Erythroblast (primary cell): ENCODE measurements around the gene GABBR2.
"Not testable (repeated sequence)": the region's sequence is repeated elsewhere in the genome, so short reads cannot be mapped to it uniquely, and the experiment has no call there.

Experiments
- DNase-seq, 2 experiments: peaks; one replicate each; lab custom pipeline; 2025; lab: John Stamatoyannopoulos, UW
- GATA1 ChIP-seq: IDR thresholded peaks from 2 replicates; pipeline ENCODE4 v1.6.1; 2011; ENCODE audit warnings: low read depth, mild to moderate bottlenecking, control low read depth, low read length, moderate library complexity
- POLR2A ChIP-seq: IDR thresholded peaks from 2 replicates; pipeline ENCODE4 v1.6.1; 2011; ENCODE audit warnings: mild to moderate bottlenecking, low read length

Gene GABBR2

DNA sequence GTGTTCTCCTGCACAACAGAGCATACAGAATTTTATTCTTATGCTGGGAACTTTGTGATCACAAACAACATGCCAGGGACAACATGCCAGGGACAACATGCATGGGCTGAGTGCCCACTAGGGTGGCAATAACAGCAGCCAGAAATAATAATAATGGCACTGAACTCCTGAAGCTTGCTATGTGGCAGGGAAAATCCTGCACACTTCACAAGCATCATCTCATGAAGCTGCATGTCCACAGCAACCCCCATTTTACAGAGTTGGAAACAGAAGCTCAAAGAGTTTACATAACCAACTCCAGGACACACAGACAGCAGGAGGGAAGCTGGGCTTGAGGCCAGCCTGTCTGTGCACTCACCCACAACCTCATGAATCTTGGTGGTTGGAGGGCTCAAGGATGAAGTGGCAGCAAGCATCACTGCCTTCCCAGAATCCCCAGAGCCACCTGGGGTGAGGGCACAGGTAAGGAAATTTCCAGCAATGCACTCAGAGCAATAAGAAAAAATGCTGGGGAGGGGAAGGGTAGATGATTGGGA is 111.4 kb downstream of the GABBR2 start:
- DNase-seq, result no peak
- TF ChIP-seq GATA1 (no peak), POLR2A (no peak)

- TF ChIP-seq GATA1 (no peak), POLR2A (no peak)
- DNase-seq, result no peak
These were observed 112.2 kb downstream of the GABBR2 start for GRCh38 chr9:98596486-98596885.

DNA sequence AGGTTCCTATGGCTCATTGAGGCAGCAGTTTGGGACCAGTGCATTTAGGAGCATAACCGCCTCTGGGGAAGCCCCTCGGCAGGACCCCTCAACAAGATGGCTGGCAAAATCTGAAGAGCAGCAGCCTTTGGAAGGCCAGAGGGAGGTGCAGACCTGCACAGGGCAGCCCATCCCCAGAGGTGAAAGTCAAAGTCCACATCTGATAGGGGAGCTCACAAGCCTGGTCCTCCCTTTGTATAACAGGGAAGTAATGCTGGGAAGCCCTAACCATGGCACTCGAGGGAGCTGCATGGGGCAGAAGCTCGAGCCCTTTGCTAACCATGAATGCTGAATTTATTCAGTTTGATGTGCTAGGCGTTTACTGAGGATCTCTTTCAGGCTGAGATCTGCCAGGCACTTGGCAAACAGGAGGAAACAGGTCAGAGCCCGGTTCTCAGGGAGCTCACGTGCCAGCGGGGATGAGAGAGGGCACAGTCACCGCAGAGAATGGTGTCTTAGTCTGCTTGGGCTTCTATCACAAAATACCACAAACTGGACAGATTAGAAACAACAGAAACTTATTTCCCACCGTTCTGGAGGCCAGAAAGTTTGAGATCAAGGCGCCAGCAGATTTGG is 114.1 kb downstream of the GABBR2 start:
- TF ChIP-seq POLR2A (no peak), GATA1 (no peak)
- DNase-seq, result no peak

DNA sequence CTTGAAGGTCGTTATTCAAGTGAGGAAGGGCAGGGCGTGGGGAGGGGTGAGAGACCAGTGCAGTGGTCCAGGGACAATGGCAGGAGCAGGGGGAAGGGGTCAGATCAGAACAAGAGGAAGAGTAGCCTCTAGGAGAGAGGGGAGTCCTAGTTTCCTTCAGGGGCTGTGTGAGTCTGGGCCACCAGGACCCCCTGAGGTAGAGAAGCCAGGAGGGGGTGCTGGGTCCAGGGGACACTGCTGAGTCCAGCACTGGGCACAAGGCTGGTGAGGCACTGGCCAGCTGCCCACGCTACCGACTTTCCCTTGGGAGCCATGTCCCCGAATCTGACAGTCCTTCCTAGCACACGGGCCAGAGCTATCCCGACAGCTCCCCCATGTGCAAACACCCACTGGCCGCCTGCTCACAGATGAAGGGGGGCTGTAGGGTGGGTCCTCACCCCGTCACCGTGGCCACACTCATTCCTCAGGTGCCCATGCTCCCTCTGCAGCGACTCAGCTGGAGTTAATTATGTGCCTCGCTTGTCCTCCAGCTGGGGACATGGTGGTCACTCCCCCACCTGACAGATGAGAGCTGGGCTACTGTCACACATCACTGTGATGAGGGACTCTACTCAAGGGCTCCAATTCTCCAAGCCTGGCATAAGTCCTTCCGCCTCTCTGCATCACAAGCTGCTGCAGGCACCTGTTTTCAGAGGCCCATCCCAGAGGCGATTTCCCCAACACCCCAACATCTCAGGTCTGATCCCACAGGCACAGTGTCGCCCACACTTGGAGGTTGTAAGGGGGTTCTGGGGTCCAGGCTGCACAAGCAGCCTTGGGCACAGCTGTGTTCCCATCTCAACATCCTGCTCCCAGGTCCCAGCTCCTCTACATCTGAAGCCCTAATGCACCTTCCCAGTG is 115.1 kb downstream of the GABBR2 start:
- TF ChIP-seq POLR2A, result no peak
- TF ChIP-seq GATA1, result no peak
- DNase-seq, result no peak

- no peak for DNase-seq
- TF ChIP-seq GATA1 (no peak), POLR2A (no peak)
These were observed 117.0 kb downstream of the GABBR2 start for GRCh38 chr9:98591696-98592095.

DNA sequence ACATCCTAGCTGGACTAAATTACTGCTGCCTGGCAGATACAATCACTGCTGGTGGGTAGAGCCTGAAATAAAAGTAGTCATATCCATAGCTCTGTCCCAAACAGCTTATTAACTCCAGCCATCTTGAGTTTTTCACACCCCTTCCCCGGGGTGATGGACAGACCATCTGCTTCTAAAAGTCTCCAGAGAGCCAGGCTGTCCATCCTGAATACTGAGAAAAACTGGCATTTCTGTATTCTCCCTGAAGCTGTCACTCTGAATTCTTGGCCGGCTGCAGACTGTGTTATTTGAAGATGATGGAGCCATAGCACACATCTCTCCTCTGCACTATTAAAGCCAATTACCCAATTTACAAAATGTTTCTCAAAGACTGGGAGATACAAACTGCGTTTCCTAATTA is 118.6 kb downstream of the GABBR2 start:
- DNase-seq, result no peak
- no peak for TF ChIP-seq POLR2A
- no peak for TF ChIP-seq GATA1

GRCh38 chr9:98589102-98589501 is 119.6 kb downstream of the GABBR2 start:
- no peak for DNase-seq
- no peak for TF ChIP-seq GATA1
- no peak for TF ChIP-seq POLR2A

- DNase-seq, result not testable (repeated sequence)
These were observed 123.8 kb downstream of the GABBR2 start for GRCh38 chr9:98584853-98585438.

- TF ChIP-seq POLR2A (no peak), GATA1 (no peak)
- DNase-seq, result no peak
These were observed 124.7 kb downstream of the GABBR2 start for GRCh38 chr9:98584059-98584458.

DNA sequence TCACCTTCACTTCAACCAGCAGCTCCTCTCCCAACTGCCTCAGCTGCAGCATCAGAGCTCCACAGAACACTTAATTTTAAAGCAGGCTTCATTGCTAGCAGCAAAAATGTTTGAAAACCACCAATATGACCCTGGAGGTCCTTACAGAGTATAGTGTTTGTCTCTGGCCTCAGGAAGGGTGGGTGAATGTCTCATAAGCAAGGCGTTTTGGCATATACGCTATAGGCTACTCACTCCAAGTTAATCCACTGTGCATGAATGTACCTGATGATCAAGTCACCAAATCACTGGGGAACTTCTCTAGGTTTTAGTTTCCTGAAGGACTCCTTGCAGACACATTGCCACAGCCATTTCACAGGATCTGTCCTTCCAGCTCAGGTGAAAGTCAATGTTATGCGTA is 125.3 kb downstream of the GABBR2 start:
- no peak for TF ChIP-seq GATA1
- no peak for TF ChIP-seq POLR2A
- DNase-seq, result no peak

GRCh38 chr9:98580956-98581355 is 127.8 kb downstream of the GABBR2 start:
- DNase-seq, result no peak
- TF ChIP-seq GATA1 (no peak), POLR2A (no peak)

- DNase-seq, result no peak
- no peak for TF ChIP-seq GATA1
- TF ChIP-seq POLR2A, result no peak
These were observed 129.0 kb downstream of the GABBR2 start for GRCh38 chr9:98579700-98580099.

DNA sequence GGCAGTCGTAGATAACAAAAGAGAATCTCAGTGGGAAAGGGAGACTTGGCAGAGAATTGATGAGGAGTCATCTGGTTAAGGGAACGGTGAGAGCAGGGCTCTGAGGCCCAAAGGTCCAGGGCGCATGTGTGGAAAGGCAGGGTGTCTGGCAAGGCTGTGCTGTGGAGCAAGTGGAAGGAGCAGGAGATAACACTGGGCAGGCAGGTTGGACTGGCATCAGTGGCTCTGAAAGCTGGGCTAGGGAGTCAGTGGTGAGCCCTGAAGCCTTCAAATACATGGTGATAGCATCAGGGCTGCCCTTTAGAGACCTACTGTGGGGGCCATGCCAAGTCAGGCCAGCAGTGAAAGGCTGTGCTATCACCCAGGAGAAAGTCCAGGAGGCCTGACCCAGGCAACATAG is 131.3 kb downstream of the GABBR2 start:
- no peak for TF ChIP-seq GATA1
- DNase-seq, result no peak

- TF ChIP-seq POLR2A, result no peak
- TF ChIP-seq GATA1, result no peak
- DNase-seq, result no peak
These were observed 131.9 kb downstream of the GABBR2 start for GRCh38 chr9:98576859-98577258.

DNA sequence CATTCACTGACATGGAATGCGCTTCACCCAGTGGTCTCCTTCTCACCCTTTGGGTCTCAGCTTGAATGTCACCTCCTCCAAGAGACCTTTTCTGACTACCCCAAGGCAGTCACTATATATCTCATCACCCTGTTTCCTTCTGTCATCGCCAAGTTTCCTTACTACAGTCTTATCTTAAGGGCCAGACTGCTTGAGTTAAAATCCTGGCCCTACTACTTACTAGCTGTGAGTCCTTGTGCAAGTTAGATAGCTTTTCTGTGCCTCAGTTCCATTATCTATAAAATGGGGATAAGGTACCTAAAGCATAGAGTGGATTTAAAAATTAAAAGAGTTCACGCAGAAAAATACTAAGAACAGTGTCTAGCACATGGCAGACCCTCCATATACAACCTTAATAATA is 132.4 kb downstream of the GABBR2 start:
- no peak for DNase-seq
- TF ChIP-seq GATA1, result no peak
- no peak for TF ChIP-seq POLR2A
